ENCODE results near the gene FANCE. TPM values are rescaled to one million over a fixed set of nuclear protein-coding genes. Genes with fewer than 3 reads are reported as not detected.

Gene FANCE
- total RNA-seq, 1 donor from 2014 or later: 33.4 TPM

DNA sequence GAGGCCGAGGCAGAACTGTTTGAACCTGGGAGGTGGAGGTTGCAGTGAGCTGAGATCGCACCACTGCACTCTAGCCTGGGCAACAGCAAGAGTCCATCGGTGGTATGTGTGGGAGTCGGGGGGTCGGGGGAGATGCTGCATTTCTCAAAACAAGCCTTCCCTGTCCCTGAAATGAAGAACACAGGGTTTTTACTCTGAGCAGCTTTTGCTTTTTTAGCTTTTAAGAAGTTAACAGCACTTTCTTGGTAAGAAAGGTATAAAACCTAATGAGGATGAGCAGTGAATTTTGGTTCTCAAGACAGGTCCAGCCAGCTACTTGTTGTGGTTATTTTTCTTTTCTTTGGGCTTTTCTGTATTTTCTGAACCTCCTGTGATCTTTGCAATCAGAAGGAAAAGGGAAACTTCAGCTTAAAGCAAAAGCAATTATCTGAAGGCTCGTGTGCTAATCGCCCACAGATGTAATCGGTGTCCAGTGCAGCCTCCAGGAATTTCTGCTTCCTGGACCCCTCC is 19.8 kb downstream of the FANCE start:
- no peaks in the 10 kb centered on the region for H3K36me3 Mint-ChIP-seq (ENCODE audit: unreplicated experiment)
- DNase-seq: no peak
- H3K27me3 Mint-ChIP-seq (ENCODE audit: unreplicated experiment): peaks cover 13% of the 10 kb centered on the region
- TF ChIP-seq, protein P1, sequence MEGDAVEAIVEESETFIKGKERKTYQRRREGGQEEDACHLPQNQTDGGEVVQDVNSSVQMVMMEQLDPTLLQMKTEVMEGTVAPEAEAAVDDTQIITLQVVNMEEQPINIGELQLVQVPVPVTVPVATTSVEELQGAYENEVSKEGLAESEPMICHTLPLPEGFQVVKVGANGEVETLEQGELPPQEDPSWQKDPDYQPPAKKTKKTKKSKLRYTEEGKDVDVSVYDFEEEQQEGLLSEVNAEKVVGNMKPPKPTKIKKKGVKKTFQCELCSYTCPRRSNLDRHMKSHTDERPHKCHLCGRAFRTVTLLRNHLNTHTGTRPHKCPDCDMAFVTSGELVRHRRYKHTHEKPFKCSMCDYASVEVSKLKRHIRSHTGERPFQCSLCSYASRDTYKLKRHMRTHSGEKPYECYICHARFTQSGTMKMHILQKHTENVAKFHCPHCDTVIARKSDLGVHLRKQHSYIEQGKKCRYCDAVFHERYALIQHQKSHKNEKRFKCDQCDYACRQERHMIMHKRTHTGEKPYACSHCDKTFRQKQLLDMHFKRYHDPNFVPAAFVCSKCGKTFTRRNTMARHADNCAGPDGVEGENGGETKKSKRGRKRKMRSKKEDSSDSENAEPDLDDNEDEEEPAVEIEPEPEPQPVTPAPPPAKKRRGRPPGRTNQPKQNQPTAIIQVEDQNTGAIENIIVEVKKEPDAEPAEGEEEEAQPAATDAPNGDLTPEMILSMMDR (IDR thresholded peaks at IDR 0.05; ENCODE audit: partially characterized antibody, unreplicated experiment): no peak
- H3K4me1 Mint-ChIP-seq (ENCODE audit: low read depth, unreplicated experiment): peaks cover 17% of the 10 kb centered on the region
- no peak overlapping the region for H3K4me3 Mint-ChIP-seq (ENCODE audit: unreplicated experiment)
- peaks cover 11% of the 10 kb centered on the region for H3K9me3 Mint-ChIP-seq (ENCODE audit: unreplicated experiment)
- H3K27ac Mint-ChIP-seq (ENCODE audit: unreplicated experiment): no peak overlapping the region

DNA sequence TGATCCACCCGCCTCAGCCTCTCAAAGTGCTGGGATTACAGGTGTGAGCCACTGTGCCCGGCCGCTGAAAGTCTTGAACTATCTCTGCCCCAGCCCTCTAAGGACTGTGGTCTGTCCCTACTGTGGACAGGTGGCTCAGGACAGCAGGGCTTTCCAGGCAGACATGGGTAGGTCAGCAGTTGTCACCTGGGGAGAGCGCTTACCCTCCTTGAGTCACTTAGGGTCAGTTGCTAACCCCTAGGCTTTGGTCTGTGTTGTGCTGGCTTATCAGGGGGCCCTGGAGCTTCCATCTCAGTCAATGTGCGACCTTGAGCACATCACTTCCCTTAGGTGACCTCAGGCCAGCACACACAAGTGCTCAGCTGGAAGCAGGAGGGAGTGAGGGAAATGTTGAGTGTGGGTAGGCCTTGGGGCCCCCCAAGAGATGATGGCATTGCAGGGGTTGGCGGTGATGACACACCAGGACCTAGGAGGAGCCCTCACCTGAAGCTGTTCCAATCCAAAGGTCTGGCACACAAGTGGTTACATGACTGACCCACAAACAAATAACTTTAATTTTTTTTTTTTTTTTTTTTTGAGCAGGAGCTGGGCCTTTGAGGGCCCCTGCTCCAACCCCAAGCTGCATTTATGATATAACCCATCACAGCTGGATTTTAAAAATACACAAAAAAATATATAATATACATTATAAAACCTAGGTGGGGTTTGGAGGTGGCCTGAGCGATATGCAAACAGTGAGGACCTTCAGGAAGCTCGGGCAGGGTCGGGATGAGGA is 21.1 kb downstream of the FANCE start:
- peaks cover 10% of the 10 kb centered on the region for H3K9me3 Mint-ChIP-seq (ENCODE audit: unreplicated experiment)
- no peak for DNase-seq
- no peak overlapping the region for H3K27ac Mint-ChIP-seq (ENCODE audit: unreplicated experiment)
- H3K27me3 Mint-ChIP-seq (ENCODE audit: unreplicated experiment): peaks cover 7% of the 10 kb centered on the region
- no peaks in the 10 kb centered on the region for H3K36me3 Mint-ChIP-seq (ENCODE audit: unreplicated experiment)
- no peak overlapping the region for H3K4me3 Mint-ChIP-seq (ENCODE audit: unreplicated experiment)
- TF ChIP-seq, protein P1 (IDR thresholded peaks at IDR 0.05; ENCODE audit: partially characterized antibody, unreplicated experiment): no peak
- H3K4me1 Mint-ChIP-seq (ENCODE audit: low read depth, unreplicated experiment): peaks cover 18% of the 10 kb centered on the region

DNA sequence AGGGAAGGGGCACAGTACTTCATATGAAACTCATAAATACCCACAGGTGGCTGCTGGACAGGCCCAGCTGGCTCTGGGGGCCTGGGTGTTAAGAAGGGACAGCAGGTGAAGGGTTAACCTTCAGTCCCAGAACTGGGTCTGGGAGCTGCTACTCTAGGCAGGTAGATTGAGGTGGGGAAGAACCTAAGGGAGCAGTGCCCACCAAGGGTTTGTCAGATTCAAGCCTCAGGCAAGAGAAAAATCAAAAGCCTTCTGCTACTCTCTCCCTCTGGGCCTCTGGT is 21.7 kb downstream of the FANCE start:
- Mint-ChIP-seq H3K27ac (ENCODE audit: unreplicated experiment) (no peak overlapping the region), H3K36me3 (ENCODE audit: unreplicated experiment) (no peaks in the 10 kb centered on the region), H3K27me3 (ENCODE audit: unreplicated experiment) (peaks cover 7% of the 10 kb centered on the region), H3K4me1 (ENCODE audit: low read depth, unreplicated experiment) (peaks cover 18% of the 10 kb centered on the region), H3K4me3 (ENCODE audit: unreplicated experiment) (no peak overlapping the region), H3K9me3 (ENCODE audit: unreplicated experiment) (peaks cover 10% of the 10 kb centered on the region)
- DNase-seq: no peak
- TF ChIP-seq, protein P1 (IDR thresholded peaks at IDR 0.05; ENCODE audit: partially characterized antibody, unreplicated experiment): no peak

DNA sequence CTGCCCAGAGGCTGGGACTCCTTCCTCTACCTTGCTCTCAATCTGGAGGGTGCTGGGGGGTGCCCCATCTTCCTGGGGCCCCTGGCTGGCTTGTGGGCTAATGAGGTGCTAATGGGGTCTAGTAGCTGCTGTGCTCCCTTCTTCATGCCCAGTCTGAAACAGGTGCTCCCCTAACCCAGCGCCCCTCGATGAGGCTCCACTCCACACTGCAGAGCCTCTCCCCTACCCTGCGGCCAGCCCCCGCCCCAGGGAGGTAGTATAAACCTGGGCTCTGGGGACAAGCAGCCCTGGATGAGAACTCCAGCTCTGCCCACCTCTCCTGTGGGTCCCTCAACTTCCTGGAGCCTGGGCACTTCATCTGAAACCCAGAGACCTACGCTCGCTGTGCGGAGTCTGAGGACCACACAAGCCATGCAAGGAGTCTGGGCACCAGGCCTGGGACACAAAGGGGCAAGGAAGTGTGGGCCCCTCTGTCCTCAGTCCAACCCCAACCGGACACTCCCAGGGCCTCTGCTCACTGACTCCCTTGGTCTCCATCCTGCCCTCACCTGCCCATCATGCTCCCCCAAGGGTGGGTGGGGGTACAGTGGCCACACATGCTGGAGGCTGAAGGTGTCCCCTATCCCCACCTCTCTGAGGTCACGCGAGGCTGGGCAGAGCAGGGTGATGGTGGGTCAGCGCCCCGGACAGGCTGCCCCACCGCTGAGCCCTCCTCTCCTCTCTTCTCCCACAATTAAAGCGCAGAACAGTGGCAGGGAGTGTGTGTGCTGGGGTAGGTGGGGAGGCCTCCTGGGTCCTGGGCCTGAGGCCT is 22.2 kb downstream of the FANCE start:
- TF ChIP-seq, protein P1 (IDR thresholded peaks at IDR 0.05; ENCODE audit: partially characterized antibody, unreplicated experiment): no peak
- H3K4me3 Mint-ChIP-seq (ENCODE audit: unreplicated experiment): no peak overlapping the region
- DNase-seq: no peak
- no peaks in the 10 kb centered on the region for H3K36me3 Mint-ChIP-seq (ENCODE audit: unreplicated experiment)
- peak overlapping the region; percentile 43 for H3K27ac Mint-ChIP-seq (ENCODE audit: unreplicated experiment)
- H3K27me3 Mint-ChIP-seq (ENCODE audit: unreplicated experiment): peaks cover 6% of the 10 kb centered on the region
- peaks cover 9% of the 10 kb centered on the region for H3K9me3 Mint-ChIP-seq (ENCODE audit: unreplicated experiment)
- peaks cover 17% of the 10 kb centered on the region for H3K4me1 Mint-ChIP-seq (ENCODE audit: low read depth, unreplicated experiment)
